Large intestine (tissue), 3 donors: ENCODE data around the gene ZMYND10. TPM values are rescaled to one million over a fixed set of nuclear protein-coding genes. Genes with fewer than 3 reads are reported as not detected.
A peak's percentile ranks its signal among the peaks of the same experiment; 100 is the strongest.

Experiments used
- DNase-seq, 2 donors: peaks; one replicate each; pipeline versions ENCODE4 v3.0.0 to v3.0.0-alpha.2; 2013
- H3K27ac ChIP-seq: one replicate; pipeline ENCODE4 v1.5.1; 2013; ENCODE audit warnings: low read length
- H3K27me3 ChIP-seq: 2 replicates; pipeline ENCODE4 v1.6.1; 2013; ENCODE audit warnings: low read length; ENCODE audit not compliant: control insufficient read depth, insufficient read depth
- H3K36me3 ChIP-seq: 2 replicates; pipeline ENCODE4 v1.6.1; 2013; ENCODE audit warnings: low read length; ENCODE audit not compliant: control insufficient read depth, insufficient read depth
- H3K4me1 ChIP-seq: one replicate; pipeline ENCODE4 v1.6.1; 2013; ENCODE audit warnings: low read length; ENCODE audit not compliant: control insufficient read depth, insufficient read depth
- H3K4me3 ChIP-seq: one replicate; pipeline ENCODE4 v1.5.1; 2013; ENCODE audit warnings: low read length
- H3K9me3 ChIP-seq: one replicate; pipeline ENCODE4 v1.6.1; 2013; ENCODE audit warnings: mild to moderate bottlenecking, low read depth, low read length, moderate library complexity; ENCODE audit not compliant: control insufficient read depth
- WGBS: methylation state at CpG from one replicate; pipeline ENCODE4 v1.1.5; 2013; ENCODE audit warnings: low lambda C conversion rate; ENCODE audit not compliant: insufficient coverage; 5-methylcytosine and 5-hydroxymethylcytosine counted together
- polyA plus RNA-seq: library from polyadenylated mRNA; unstranded; fragments of 120-200 nt; gene quantifications from one replicate; pipeline ENCODE4 v1.2.1, GENCODE V29; 2013

The ZMYND10 gene
- polyA plus RNA-seq, 1 donor: 0.99 TPM

GRCh38 chr3:50371133-50371685 is 25.7 kb upstream of the ZMYND10 start:
- Histone ChIP-seq H3K4me3 (no peak overlapping the region), H3K36me3 (no peaks in the 10 kb centered on the region), H3K9me3 (no peaks in the 10 kb centered on the region), H3K27ac (no peak overlapping the region), H3K4me1 (peaks cover 8% of the 10 kb centered on the region), H3K27me3 (peaks cover 4% of the 10 kb centered on the region)
- no peak for DNase-seq
- WGBS: no CpG with 5 or more reads among the region's 3 CpGs

GRCh38 chr3:50370594-50370993 is 25.1 kb upstream of the ZMYND10 start:
- WGBS: 100% methylated on average over 1 of the region's 14 CpGs
- H3K9me3 ChIP-seq: no peaks in the 10 kb centered on the region
- H3K36me3 ChIP-seq: no peaks in the 10 kb centered on the region
- DNase-seq: no peak
- H3K27ac ChIP-seq: no peak overlapping the region
- peaks cover 10% of the 10 kb centered on the region for H3K4me1 ChIP-seq
- peaks cover 4% of the 10 kb centered on the region for H3K27me3 ChIP-seq
- H3K4me3 ChIP-seq: no peak overlapping the region

- no peak for DNase-seq
- no peak overlapping the region for H3K27ac ChIP-seq
- H3K9me3 ChIP-seq: no peaks in the 10 kb centered on the region
- H3K4me1 ChIP-seq: peaks cover 19% of the 10 kb centered on the region
- no CpG with 5 or more reads among the region's 9 CpGs for WGBS
- H3K36me3 ChIP-seq: no peaks in the 10 kb centered on the region
- H3K27me3 ChIP-seq: no peaks in the 10 kb centered on the region
- no peak overlapping the region for H3K4me3 ChIP-seq
Measured at GRCh38 chr3:50369012-50369670, 23.6 kb upstream of the ZMYND10 start.

- DNase-seq: no peak
- Histone ChIP-seq H3K4me3 (peak overlapping the region; percentile 76), H3K4me1 (peaks cover 11% of the 10 kb centered on the region), H3K27me3 (no peaks in the 10 kb centered on the region), H3K27ac (no peak overlapping the region), H3K36me3 (no peaks in the 10 kb centered on the region), H3K9me3 (no peaks in the 10 kb centered on the region)
- no CpG with 5 or more reads among the region's 5 CpGs for WGBS
Measured at GRCh38 chr3:50365842-50366220, 20.3 kb upstream of the ZMYND10 start.

- Histone ChIP-seq H3K9me3 (no peaks in the 10 kb centered on the region), H3K4me3 (peak overlapping the region; percentile 76), H3K4me1 (peaks cover 11% of the 10 kb centered on the region), H3K36me3 (no peaks in the 10 kb centered on the region), H3K27ac (peak overlapping the region; percentile 59), H3K27me3 (no peaks in the 10 kb centered on the region)
- no CpG with 5 or more reads among the region's 53 CpGs for WGBS
- DNase-seq: peak; percentile 88 to 92
Measured at GRCh38 chr3:50365080-50365841, 19.7 kb upstream of the ZMYND10 start.

GRCh38 chr3:50364573-50365079 is 19.1 kb upstream of the ZMYND10 start:
- Histone ChIP-seq H3K27ac (no peak overlapping the region), H3K27me3 (no peaks in the 10 kb centered on the region), H3K36me3 (no peaks in the 10 kb centered on the region), H3K4me3 (peak overlapping the region; percentile 76), H3K9me3 (no peaks in the 10 kb centered on the region), H3K4me1 (peaks cover 11% of the 10 kb centered on the region)
- no CpG with 5 or more reads among the region's 48 CpGs for WGBS
- DNase-seq: peak in 1 of 2 donors; percentile 52

GRCh38 chr3:50359760-50360110 is 14.2 kb upstream of the ZMYND10 start:
- H3K4me3 ChIP-seq: no peak overlapping the region
- no CpG with 5 or more reads among the region's 8 CpGs for WGBS
- H3K9me3 ChIP-seq: peaks cover 6% of the 10 kb centered on the region
- H3K27me3 ChIP-seq: no peaks in the 10 kb centered on the region
- no peak overlapping the region for H3K27ac ChIP-seq
- H3K4me1 ChIP-seq: peaks cover 36% of the 10 kb centered on the region
- peaks cover 25% of the 10 kb centered on the region for H3K36me3 ChIP-seq
- DNase-seq: no peak

- H3K4me1 ChIP-seq: peaks cover 31% of the 10 kb centered on the region
- no peaks in the 10 kb centered on the region for H3K27me3 ChIP-seq
- peak within 1 kb of the TSS; percentile 96 for H3K4me3 ChIP-seq
- peak within 1 kb of the TSS; percentile 73 for H3K27ac ChIP-seq
- peak; percentile 98 to 99 for DNase-seq
- no CpG with 5 or more reads among the region's 64 CpGs for WGBS
- H3K9me3 ChIP-seq: peaks cover 6% of the 10 kb centered on the region
- peaks cover 31% of the 10 kb centered on the region for H3K36me3 ChIP-seq
Measured at GRCh38 chr3:50358911-50359759, 13.6 kb upstream of the ZMYND10 start, which contains the start of gene TMEM115. TSS of gene TMEM115 (minus strand) at chr3:50359521. CDS start at chr3:50359063, 458 bp downstream.

GRCh38 chr3:50358355-50358910 is 12.9 kb upstream of the ZMYND10 start:
- Histone ChIP-seq H3K4me1 (peaks cover 31% of the 10 kb centered on the region), H3K9me3 (peaks cover 6% of the 10 kb centered on the region), H3K4me3 (peak overlapping the region; percentile 96), H3K27me3 (no peaks in the 10 kb centered on the region), H3K27ac (peak overlapping the region; percentile 73), H3K36me3 (peaks cover 38% of the 10 kb centered on the region)
- WGBS: no CpG with 5 or more reads among the region's 24 CpGs
- DNase-seq: no peak
